ENCODE measurements around the gene CERS6.

DNA sequence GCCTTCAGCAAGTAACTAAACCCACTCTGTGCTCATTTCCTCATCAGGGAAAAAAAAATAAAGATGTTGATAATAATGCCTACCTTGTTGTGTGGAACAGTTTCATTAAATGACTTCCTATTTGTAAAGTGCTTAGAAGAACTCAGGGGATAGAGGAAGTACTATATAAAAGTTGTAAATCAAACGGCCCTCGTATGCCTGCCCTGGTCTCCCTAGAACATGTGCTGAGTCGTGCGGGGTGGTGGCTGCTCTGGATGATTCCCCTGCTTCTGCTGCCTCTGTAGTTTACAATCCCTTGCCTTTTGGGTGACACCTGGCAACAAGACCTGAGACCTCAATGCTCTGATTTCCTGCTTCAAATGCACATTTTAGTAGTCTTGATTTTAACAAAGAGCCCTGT is 170.0 kb downstream of the CERS6 start:
- no peak for TF ChIP-seq ARNTL (CRISPR knock-in tag; IDR thresholded peaks at IDR 0.05; ENCODE audit: borderline replicate concordance, low read depth)
- TF ChIP-seq, protein P1, sequence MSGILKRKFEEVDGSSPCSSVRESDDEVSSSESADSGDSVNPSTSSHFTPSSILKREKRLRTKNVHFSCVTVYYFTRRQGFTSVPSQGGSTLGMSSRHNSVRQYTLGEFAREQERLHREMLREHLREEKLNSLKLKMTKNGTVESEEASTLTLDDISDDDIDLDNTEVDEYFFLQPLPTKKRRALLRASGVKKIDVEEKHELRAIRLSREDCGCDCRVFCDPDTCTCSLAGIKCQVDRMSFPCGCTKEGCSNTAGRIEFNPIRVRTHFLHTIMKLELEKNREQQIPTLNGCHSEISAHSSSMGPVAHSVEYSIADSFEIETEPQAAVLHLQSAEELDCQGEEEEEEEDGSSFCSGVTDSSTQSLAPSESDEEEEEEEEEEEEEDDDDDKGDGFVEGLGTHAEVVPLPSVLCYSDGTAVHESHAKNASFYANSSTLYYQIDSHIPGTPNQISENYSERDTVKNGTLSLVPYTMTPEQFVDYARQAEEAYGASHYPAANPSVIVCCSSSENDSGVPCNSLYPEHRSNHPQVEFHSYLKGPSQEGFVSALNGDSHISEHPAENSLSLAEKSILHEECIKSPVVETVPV (CRISPR knock-in tag; IDR thresholded peaks at IDR 0.05), result no peak
- TF ChIP-seq, protein P2, sequence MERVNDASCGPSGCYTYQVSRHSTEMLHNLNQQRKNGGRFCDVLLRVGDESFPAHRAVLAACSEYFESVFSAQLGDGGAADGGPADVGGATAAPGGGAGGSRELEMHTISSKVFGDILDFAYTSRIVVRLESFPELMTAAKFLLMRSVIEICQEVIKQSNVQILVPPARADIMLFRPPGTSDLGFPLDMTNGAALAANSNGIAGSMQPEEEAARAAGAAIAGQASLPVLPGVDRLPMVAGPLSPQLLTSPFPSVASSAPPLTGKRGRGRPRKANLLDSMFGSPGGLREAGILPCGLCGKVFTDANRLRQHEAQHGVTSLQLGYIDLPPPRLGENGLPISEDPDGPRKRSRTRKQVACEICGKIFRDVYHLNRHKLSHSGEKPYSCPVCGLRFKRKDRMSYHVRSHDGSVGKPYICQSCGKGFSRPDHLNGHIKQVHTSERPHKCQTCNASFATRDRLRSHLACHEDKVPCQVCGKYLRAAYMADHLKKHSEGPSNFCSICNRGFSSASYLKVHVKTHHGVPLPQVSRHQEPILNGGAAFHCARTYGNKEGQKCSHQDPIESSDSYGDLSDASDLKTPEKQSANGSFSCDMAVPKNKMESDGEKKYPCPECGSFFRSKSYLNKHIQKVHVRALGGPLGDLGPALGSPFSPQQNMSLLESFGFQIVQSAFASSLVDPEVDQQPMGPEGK (CRISPR knock-in tag; IDR thresholded peaks at IDR 0.05; ENCODE audit: borderline replicate concordance), result no peak
- TF ChIP-seq ZFP30 (CRISPR knock-in tag; IDR thresholded peaks at IDR 0.05), result no peak
- no peak for TF ChIP-seq ISL1 (CRISPR knock-in tag; IDR thresholded peaks at IDR 0.05)
- no peak for TF ChIP-seq ZNF565 (CRISPR knock-in tag; conservative IDR thresholded peaks at IDR 0.05; ENCODE audit: low read depth)
- no peak for TF ChIP-seq ZNF8 (CRISPR knock-in tag; IDR thresholded peaks at IDR 0.05)
- TF ChIP-seq ZNF70 (CRISPR knock-in tag; IDR thresholded peaks at IDR 0.05), result no peak
